ENCODE measurements around the gene LRRK1.
"Not testable (repeated sequence)": the region's sequence is repeated elsewhere in the genome, so short reads cannot be mapped to it uniquely, and the experiment has no call there.

Gene LRRK1

DNA sequence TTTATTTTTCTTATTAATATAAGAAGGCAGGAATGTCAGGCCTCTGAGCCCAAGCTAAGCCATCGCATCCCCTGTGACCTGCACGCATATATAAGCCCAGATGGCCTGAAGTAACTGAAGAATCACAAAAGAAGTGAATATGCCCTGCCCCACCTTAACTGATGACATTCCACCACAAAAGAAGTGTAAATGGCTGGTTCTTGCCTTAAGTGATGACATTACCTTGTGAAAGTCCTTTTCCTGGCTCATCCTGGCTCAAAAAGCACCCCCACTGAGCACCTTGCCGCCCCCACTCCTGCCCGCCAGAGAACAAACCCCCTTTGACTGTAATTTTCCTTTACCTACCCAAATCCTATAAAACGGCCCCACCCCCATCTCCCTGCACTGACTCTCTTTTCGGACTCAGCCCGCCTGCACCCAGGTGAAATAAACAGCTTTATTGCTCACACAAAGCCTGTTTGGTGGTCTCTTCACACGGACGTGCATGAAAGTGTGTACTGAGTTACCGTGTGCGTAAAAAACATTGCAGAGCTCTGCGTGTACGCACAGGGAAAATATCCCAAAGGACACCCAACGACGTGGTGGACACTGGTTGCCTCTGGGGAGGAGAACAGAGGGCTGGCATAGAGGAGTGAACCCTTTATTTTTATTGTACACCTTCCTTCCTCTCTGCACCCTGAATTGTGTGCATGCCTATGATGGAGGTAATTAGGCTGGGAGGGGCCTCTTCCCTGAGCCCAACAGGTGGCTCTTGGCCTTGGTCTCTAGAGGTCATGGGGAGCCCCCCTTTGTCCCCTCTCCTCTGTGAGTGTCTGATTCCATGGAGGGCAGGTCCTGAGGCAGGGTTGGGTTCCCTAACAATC is 158.9 kb downstream of the LRRK1 start:
- not testable (repeated sequence) for ATAC-seq; H3K4me3 Mint-ChIP-seq; H3K27ac Mint-ChIP-seq; H3K9me3 Mint-ChIP-seq; H3K27me3 Mint-ChIP-seq; DNase-seq; H3K4me1 Mint-ChIP-seq; H3K36me3 Mint-ChIP-seq (ENCODE audit: low read depth)

DNA sequence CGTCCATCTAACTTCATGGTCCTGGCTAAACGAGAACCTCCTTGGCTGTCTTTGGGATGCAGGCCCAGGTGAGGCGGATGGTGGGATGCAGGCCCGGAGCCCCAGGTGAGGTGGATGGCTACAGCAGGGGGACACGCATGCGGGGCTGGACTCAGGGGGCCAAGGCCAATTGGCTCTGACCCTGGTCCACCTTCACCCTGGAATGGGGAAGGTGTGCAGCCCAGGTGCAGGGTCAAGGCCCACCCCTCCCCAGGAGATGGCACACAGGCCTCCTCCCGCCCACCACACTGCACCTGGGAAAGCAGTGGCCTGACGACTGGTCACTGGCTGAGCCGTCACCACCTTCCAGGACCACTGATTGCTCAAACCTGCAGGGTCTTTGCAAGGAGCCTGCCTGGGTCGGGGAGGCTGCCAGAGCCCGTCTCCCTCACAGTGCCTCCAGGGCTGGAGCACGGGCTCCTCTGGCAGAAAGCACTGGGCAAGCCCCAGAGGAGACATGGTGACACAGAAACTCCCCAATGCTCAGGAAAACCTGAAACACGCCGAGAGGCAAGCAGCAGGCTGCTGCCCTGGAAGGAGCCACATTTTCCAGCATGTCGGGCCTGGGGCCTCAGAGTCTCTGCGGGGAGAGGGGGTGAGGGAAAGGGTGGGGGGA is 159.6 kb downstream of the LRRK1 start:
- DNase-seq, result no peak
- no peak overlapping the region for H3K4me3 Mint-ChIP-seq
- H3K27ac Mint-ChIP-seq, result no peak overlapping the region
- no peaks in the 10 kb centered on the region for H3K4me1 Mint-ChIP-seq
- ATAC-seq, result no peak
- H3K36me3 Mint-ChIP-seq (ENCODE audit: low read depth), result no peaks in the 10 kb centered on the region
- H3K27me3 Mint-ChIP-seq, result no peaks in the 10 kb centered on the region
- H3K9me3 Mint-ChIP-seq, result no peaks in the 10 kb centered on the region

DNA sequence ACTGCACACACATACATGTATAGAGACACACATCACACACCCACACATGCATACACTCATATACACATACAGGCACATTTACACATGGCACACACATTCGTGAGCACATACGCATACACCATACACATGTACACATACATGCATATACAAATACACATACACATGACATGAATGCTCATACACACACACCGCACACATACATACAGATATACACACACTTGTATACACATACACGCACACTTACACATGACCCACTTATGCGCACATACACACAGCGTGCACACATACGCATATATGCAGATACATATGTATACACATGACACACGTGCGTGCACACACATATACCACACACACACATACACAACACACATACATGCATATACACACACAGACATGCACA is 162.7 kb downstream of the LRRK1 start:
- ATAC-seq, result no peak
- Mint-ChIP-seq H3K4me1 (no peaks in the 10 kb centered on the region), H3K9me3 (no peaks in the 10 kb centered on the region), H3K27ac (no peak overlapping the region), H3K27me3 (no peaks in the 10 kb centered on the region), H3K4me3 (no peak overlapping the region), H3K36me3 (ENCODE audit: low read depth) (no peaks in the 10 kb centered on the region)
- no peak for DNase-seq

DNA sequence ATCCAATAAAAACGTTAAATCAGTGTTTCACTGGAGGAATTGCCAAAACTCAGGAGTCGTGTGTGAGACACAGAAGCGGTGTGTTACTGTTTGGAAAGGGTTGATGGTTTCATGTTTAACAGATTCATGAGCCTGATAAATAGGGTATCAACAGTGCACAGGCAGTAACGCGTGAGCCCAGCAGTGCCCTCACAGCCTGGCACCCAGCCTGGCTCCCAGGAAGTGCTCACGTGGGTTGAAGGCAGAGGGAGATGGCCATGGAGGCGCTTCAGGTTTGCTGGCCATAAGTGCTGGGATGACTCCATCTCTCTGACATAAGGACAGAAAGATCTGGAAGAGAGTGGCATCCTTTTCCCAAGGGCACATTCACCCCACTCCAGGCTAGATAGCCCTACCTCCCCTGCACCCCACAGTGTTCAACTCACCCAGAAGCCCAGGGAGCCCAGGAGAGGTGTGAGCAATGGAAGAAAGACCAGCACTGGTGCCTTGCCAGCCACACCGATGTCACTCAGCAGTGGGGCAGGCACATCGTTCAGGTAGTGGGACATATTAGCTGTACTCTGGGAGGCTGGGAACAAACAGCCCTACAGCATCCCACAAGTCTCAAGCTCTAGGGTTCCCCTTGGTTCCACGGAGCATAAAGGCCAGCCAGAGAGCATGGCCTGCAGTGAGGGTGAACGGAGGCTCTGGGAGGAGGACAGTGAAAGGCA is 164.3 kb downstream of the LRRK1 start:
- H3K27ac Mint-ChIP-seq, result no peak overlapping the region
- H3K27me3 Mint-ChIP-seq, result no peaks in the 10 kb centered on the region
- DNase-seq (no peak), ATAC-seq (no peak)
- H3K9me3 Mint-ChIP-seq, result no peaks in the 10 kb centered on the region
- no peaks in the 10 kb centered on the region for H3K4me1 Mint-ChIP-seq
- H3K4me3 Mint-ChIP-seq, result no peak overlapping the region
- H3K36me3 Mint-ChIP-seq (ENCODE audit: low read depth), result no peaks in the 10 kb centered on the region

DNA sequence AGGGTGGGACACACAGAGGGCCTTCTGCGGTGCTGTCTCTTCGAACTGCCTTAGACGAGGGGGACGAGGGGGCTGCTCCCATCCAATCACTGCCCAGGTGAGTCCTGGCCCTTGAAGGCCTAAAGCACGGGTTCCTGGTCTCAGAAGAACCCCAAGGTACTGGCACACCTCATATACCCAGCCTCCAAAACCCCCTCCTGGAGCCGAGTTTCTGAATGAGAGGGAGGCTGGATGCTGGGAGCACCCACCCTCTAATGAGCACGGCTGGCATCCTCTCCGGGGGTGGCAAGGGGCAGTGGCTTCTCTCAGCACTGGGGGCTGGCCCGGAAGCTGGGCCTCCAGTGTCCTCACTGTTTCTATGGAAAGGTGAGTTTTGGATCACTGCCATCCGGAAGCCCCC is 165.6 kb downstream of the LRRK1 start:
- Mint-ChIP-seq H3K36me3 (ENCODE audit: low read depth) (no peaks in the 10 kb centered on the region), H3K27ac (no peak overlapping the region), H3K4me1 (no peaks in the 10 kb centered on the region), H3K27me3 (no peaks in the 10 kb centered on the region), H3K4me3 (no peak overlapping the region), H3K9me3 (no peaks in the 10 kb centered on the region)
- ATAC-seq (no peak), DNase-seq (no peak)

DNA sequence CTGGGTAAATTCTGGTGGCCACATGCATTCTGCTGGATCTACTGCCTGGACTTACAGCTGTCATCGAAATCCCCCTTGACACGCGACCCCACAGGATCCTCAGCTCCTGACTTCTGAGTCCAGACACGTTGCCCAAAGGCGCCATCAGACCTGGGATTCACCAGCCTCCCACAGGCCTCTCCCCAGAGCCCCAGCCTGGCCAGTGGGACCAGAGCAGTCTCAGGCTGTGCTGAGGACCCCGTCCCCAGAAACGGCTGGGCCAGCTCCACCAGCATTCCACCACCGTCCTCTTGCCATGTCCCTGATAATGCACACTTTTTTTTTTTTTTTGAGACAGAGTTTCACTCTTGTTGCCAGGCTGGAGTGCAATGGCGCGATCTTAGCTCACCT is 166.1 kb downstream of the LRRK1 start:
- Mint-ChIP-seq H3K27ac (no peak overlapping the region), H3K36me3 (ENCODE audit: low read depth) (no peaks in the 10 kb centered on the region), H3K4me3 (no peak overlapping the region), H3K9me3 (no peaks in the 10 kb centered on the region), H3K27me3 (no peaks in the 10 kb centered on the region), H3K4me1 (no peaks in the 10 kb centered on the region)
- DNase-seq (no peak), ATAC-seq (no peak)

DNA sequence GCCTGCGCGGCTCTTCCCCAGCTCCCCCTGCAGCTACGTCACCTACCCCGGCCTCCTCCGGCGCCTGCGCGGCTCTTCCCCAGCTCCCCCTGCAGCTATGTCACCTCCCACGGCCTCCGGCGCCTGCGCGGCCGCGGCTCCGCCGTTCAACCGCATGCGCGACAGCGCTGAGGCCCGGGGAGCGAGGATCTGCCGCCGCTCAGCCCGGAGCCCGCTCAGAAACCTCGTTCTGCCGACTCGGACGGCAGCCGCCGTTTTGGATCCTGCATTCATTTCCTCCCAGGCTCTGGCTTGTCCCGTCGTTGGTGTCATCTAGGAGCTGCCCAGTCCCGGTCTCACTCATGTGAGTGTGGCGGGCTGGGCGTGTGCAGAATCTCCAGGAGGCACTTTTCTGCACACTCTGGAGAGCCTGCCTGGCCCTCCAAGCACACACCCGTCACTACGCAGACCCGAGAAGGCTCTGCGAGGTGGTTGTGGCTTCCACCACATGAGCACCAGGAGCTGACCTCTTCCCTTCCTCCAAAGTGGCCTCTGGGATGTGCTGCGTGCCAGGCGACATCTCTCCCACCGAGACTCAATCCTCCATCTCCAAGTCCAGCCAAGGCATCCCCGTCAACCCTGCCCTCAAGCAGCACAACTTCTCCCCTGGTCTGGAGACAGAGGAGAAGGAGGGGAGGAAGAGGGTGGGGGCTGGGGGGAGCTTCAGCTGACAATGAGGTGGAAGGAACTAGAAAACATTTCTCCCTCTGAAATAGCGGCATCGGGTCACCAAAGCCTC is 167.4 kb downstream of the LRRK1 start:
- no peaks in the 10 kb centered on the region for H3K9me3 Mint-ChIP-seq
- H3K27me3 Mint-ChIP-seq, result no peaks in the 10 kb centered on the region
- H3K27ac Mint-ChIP-seq, result no peak overlapping the region
- ATAC-seq (no peak), DNase-seq (no peak)
- H3K36me3 Mint-ChIP-seq (ENCODE audit: low read depth), result no peaks in the 10 kb centered on the region
- H3K4me1 Mint-ChIP-seq, result no peaks in the 10 kb centered on the region
- H3K4me3 Mint-ChIP-seq, result no peak overlapping the region

DNA sequence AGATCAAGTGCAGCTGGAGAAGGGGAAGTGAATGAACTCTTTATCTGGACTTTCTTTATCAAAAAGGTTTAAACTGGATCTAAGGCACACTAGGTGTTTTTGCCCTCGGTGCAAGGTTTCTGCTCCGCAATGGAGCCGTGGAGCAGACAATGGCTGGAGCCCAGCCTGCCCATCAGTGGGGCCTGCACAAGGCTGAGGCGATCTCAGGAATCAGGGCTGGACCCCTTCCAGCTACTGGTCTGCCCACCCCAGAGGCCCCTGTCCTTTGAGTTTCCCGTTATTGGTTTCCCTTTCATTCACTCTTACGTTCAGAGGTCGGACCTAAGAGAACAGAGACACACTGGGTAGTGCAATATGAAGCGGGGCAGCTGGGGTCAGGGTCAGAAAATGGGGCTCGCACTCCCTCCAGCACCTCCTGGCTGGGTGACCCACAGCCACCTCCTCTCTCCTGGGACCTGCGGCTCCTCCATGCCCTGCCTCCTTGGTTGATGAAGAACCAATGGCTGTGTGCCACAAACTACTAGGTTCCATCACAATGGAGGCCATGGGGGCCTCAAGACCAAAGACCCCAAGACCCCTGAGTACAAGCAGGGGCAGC is 168.1 kb downstream of the LRRK1 start:
- Mint-ChIP-seq H3K36me3 (ENCODE audit: low read depth) (no peaks in the 10 kb centered on the region), H3K4me3 (no peak overlapping the region), H3K9me3 (no peaks in the 10 kb centered on the region), H3K27ac (no peak overlapping the region), H3K4me1 (no peaks in the 10 kb centered on the region), H3K27me3 (no peaks in the 10 kb centered on the region)
- ATAC-seq (no peak), DNase-seq (no peak)

DNA sequence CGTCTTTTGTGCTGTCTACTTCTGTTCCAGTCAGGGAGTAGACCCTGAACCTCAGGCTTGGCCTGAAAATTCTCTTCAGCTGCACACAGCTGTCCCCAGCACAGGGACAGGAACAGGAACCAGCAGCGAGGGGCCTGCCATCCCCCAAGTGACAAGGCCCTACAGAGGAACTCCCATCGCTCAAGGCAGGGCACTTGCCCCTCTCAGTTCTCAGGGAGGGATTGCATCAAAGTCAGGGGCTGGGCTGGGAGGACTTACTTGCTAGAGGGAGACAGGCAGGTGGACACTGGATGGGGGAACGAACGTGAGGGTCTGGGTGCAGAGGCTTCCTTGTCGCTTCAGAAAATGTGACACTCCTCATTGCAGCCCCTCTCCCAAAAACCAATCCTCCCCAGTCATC is 169.1 kb downstream of the LRRK1 start:
- Mint-ChIP-seq H3K36me3 (ENCODE audit: low read depth) (no peaks in the 10 kb centered on the region), H3K4me3 (no peak overlapping the region), H3K27ac (no peak overlapping the region), H3K27me3 (peaks cover 2% of the 10 kb centered on the region), H3K4me1 (no peaks in the 10 kb centered on the region), H3K9me3 (no peaks in the 10 kb centered on the region)
- DNase-seq (no peak), ATAC-seq (no peak)

DNA sequence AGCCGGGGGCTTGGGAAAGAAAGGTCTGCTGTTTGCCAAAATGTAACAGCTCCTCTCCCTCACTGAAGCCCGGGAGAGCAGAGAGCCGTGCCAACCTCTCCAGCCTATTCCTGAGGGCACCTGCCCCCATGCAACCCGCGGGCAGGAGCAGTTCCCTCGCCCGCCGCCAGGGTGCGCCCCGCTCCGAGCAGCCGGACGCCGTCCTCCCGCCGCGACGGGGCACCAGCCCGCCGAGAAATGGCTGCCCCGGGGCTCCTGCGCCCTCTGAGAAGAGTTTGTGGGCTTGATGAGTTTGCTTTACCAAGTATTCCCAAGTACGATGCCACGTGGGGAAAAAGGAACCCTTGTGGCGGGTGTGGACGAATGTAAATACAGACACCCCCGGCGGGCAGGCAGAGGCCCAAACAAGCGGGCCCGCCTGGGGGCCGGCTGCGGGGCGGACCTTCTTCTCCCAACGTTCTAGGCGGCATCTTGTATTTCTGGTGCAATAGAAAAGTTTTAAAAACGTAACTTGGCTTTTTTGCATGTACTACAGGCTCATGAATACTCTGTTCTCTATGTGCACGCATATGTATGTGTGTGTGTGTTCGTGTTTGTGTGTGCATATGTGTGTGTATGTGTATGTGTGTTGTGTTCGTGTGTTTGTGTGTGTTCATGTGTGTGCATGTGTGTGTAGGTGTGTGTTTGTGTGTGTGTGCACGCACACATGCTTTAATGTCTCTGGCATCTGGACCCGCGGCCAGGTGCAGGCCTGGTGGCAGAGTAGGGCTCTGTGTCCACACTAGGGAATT is 169.8 kb downstream of the LRRK1 start:
- Mint-ChIP-seq H3K9me3 (no peaks in the 10 kb centered on the region), H3K4me1 (peaks cover 2% of the 10 kb centered on the region), H3K36me3 (ENCODE audit: low read depth) (no peaks in the 10 kb centered on the region), H3K27me3 (peaks cover 2% of the 10 kb centered on the region), H3K27ac (no peak overlapping the region), H3K4me3 (no peak overlapping the region)
- ATAC-seq (peak; percentile 78), DNase-seq (peak; percentile 90)

DNA sequence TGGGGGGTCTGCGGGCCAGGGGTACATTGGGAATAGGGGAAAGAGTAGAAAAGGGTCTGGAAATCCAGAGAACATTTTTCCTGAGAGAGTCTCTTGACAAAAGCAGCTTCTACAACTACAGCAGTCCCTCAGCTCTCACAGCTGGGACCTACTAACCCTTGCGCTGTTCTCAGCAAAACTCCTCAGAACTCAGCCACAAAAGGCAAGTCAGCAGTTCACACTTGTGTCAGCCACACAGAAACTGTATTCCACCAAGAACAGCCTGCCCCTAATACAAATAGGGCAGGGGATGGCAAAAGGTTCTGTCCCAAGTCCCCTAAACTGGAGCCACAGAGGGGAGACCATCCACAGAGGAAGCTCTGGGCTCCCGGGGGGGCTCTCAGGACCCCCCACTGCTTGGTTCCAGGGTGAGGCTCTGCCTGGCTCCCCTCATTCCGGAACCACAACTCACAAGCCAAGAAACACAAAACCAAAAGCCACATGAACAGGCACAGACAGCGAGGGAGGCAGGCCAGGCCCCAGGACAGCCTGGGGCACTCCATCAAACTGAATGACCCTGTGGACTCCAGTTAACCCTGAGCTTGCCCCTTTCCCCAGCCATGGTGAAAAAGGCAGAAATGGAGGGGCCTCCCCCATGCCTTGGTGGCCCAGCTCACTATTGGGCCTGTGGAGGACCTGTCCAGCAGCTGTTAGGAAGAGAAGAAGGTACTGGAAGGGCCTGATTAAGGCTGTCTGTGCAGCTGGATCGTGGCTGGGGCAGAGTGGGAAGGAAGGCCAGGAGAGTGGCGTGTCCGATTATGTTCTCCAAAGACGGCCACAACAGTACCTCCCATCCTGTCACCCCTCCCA is 170.6 kb downstream of the LRRK1 start:
- peaks cover 2% of the 10 kb centered on the region for H3K4me1 Mint-ChIP-seq
- no peaks in the 10 kb centered on the region for H3K9me3 Mint-ChIP-seq
- H3K36me3 Mint-ChIP-seq (ENCODE audit: low read depth), result no peaks in the 10 kb centered on the region
- peaks cover 3% of the 10 kb centered on the region for H3K27me3 Mint-ChIP-seq
- ATAC-seq (no peak), DNase-seq (no peak)
- no peak overlapping the region for H3K4me3 Mint-ChIP-seq
- H3K27ac Mint-ChIP-seq, result no peak overlapping the region

DNA sequence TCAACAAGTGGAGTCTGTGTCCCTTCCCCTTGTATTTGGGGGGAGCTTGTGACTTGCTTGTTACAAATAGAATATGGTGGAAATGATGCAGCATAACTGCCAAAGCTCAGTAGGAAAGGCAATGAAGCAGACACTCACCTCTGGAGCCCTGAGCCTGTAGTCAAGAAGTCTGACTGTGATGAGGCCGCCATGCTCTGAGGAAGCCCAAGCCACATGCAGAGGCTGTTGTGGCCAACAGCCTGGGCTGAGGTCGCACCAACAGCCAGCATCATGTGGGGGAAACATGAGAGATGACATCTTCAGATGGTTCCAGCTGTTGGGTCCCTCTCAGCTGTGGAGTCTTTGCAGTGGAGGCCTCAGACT is 171.3 kb downstream of the LRRK1 start:
- Mint-ChIP-seq H3K4me3 (no peak overlapping the region), H3K4me1 (peaks cover 2% of the 10 kb centered on the region), H3K27ac (no peak overlapping the region), H3K9me3 (no peaks in the 10 kb centered on the region), H3K27me3 (peaks cover 3% of the 10 kb centered on the region), H3K36me3 (ENCODE audit: low read depth) (no peaks in the 10 kb centered on the region)
- DNase-seq (no peak), ATAC-seq (no peak)
